ENCODE measurements around the gene MYO7B. TPM values are rescaled to one million over a fixed set of nuclear protein-coding genes. Genes with fewer than 3 reads are reported as not detected.
"Not testable (repeated sequence)": the region's sequence is repeated elsewhere in the genome, so short reads cannot be mapped to it uniquely, and the experiment has no call there.

The MYO7B gene
- total and polyA plus RNA-seq, 8 donors: 0.61 to 2.4 (median 1.00) TPM

- H3K9me3 ChIP-seq: no peaks in the 10 kb centered on the region
- H3K27me3 ChIP-seq: peaks cover 0 to 10% of the 10 kb centered on the region in 2 donors
- ATAC-seq (no peak), DNase-seq (no peak)
- no peak for TF ChIP-seq CTCF (IDR thresholded peaks at IDR 0.05)
- H3K4me3 ChIP-seq: no peak overlapping the region
- intact Hi-C loops (cut with DNase I): no loop called here
- no peaks in the 10 kb centered on the region for H3K36me3 ChIP-seq
- H3K4me1 ChIP-seq: no peaks in the 10 kb centered on the region
- H3K27ac ChIP-seq: no peak overlapping the region
These were observed 435 bp downstream of the MYO7B start for GRCh38 chr2:127535918-127536317.

- intact Hi-C loops (cut with DNase I): no loop called here
- Histone ChIP-seq H3K9me3 (no peaks in the 10 kb centered on the region), H3K27me3 (peaks cover 0 to 10% of the 10 kb centered on the region in 2 donors), H3K27ac (no peak overlapping the region), H3K4me3 (no peak overlapping the region), H3K36me3 (no peaks in the 10 kb centered on the region), H3K4me1 (no peaks in the 10 kb centered on the region)
- DNase-seq: no peak
- TF ChIP-seq CTCF (IDR thresholded peaks at IDR 0.05): no peak
- no peak for ATAC-seq
These were observed 1.4 kb downstream of the MYO7B start for GRCh38 chr2:127536707-127537541.

- Histone ChIP-seq H3K9me3 (no peaks in the 10 kb centered on the region), H3K27ac (no peak overlapping the region), H3K4me3 (no peak overlapping the region), H3K36me3 (no peaks in the 10 kb centered on the region), H3K4me1 (no peaks in the 10 kb centered on the region), H3K27me3 (peaks cover 0 to 10% of the 10 kb centered on the region in 2 donors)
- intact Hi-C loops (cut with DNase I): no loop called here
- DNase-seq (no peak), ATAC-seq (no peak)
- no peak for TF ChIP-seq CTCF (IDR thresholded peaks at IDR 0.05)
These were observed 2.2 kb downstream of the MYO7B start for GRCh38 chr2:127537644-127538043.

- no peak for TF ChIP-seq CTCF (IDR thresholded peaks at IDR 0.05)
- H3K9me3 ChIP-seq: no peaks in the 10 kb centered on the region
- DNase-seq (peak in 1 of 4 donors; percentile 19), ATAC-seq (no peak)
- intact Hi-C loops (cut with DNase I): no loop called here
- no peaks in the 10 kb centered on the region for H3K27me3 ChIP-seq
- no peak overlapping the region for H3K4me3 ChIP-seq
- no peaks in the 10 kb centered on the region for H3K36me3 ChIP-seq
- H3K4me1 ChIP-seq: no peaks in the 10 kb centered on the region
- H3K27ac ChIP-seq: no peak overlapping the region
These were observed 6.3 kb downstream of the MYO7B start for GRCh38 chr2:127541809-127542208.

GRCh38 chr2:127542231-127542630 lies 6.7 kb downstream of the MYO7B start:
- no peak for TF ChIP-seq CTCF (IDR thresholded peaks at IDR 0.05)
- intact Hi-C loops (cut with DNase I): no loop called here

GRCh38 chr2:127543013-127543501 lies 7.6 kb downstream of the MYO7B start:
- H3K27me3 ChIP-seq; H3K4me1 ChIP-seq; H3K4me3 ChIP-seq; ATAC-seq; H3K9me3 ChIP-seq; H3K36me3 ChIP-seq; H3K27ac ChIP-seq; intact Hi-C loops (cut with DNase I): not testable (repeated sequence)
- DNase-seq: peak in 1 of 4 donors; percentile 4

More at GRCh38 chr2:127542231-127542630, 6.7 kb downstream of the MYO7B start:
- DNase-seq (no peak), ATAC-seq (no peak)
- no peak overlapping the region for H3K4me3 ChIP-seq
- H3K9me3 ChIP-seq: no peaks in the 10 kb centered on the region
- H3K4me1 ChIP-seq: no peaks in the 10 kb centered on the region
- no peak overlapping the region for H3K27ac ChIP-seq
- H3K36me3 ChIP-seq: no peaks in the 10 kb centered on the region
- no peaks in the 10 kb centered on the region for H3K27me3 ChIP-seq
